Stimulated activated memory B cell treated with anti-CD40 and anti-IgM and Interleukin-4, amounts not matched to agents 10 μg/mL and 1 μg/mL and 100 μg/mL, for 72 hours (primary cell): ENCODE results near the gene AGBL4.

ENCODE experiments used
- ATAC-seq: fragments of 150-1000 bp; cut with Tn5 transposase; 2 replicates; pipeline ENCODE4 v1.10.0; 2021
- H3K27ac Mint-ChIP-seq: one replicate; pipeline ENCODE4 v1.8.0; 2022; ENCODE audit warnings: mild to moderate bottlenecking, mixed read lengths
- H3K27me3 Mint-ChIP-seq: one replicate; pipeline ENCODE4 v1.8.0; 2022; ENCODE audit warnings: mixed read lengths
- H3K36me3 Mint-ChIP-seq: one replicate; pipeline ENCODE4 v1.8.0; 2022; ENCODE audit warnings: mixed read lengths
- H3K4me1 Mint-ChIP-seq: one replicate; pipeline ENCODE4 v1.8.0; 2022; ENCODE audit warnings: mixed read lengths
- H3K4me3 Mint-ChIP-seq: one replicate; pipeline ENCODE4 v1.8.0; 2022; ENCODE audit warnings: mild to moderate bottlenecking, moderate library complexity, mixed read lengths
- H3K9me3 Mint-ChIP-seq: one replicate; pipeline ENCODE4 v1.8.0; 2022; ENCODE audit warnings: mixed read lengths

The AGBL4 gene

DNA sequence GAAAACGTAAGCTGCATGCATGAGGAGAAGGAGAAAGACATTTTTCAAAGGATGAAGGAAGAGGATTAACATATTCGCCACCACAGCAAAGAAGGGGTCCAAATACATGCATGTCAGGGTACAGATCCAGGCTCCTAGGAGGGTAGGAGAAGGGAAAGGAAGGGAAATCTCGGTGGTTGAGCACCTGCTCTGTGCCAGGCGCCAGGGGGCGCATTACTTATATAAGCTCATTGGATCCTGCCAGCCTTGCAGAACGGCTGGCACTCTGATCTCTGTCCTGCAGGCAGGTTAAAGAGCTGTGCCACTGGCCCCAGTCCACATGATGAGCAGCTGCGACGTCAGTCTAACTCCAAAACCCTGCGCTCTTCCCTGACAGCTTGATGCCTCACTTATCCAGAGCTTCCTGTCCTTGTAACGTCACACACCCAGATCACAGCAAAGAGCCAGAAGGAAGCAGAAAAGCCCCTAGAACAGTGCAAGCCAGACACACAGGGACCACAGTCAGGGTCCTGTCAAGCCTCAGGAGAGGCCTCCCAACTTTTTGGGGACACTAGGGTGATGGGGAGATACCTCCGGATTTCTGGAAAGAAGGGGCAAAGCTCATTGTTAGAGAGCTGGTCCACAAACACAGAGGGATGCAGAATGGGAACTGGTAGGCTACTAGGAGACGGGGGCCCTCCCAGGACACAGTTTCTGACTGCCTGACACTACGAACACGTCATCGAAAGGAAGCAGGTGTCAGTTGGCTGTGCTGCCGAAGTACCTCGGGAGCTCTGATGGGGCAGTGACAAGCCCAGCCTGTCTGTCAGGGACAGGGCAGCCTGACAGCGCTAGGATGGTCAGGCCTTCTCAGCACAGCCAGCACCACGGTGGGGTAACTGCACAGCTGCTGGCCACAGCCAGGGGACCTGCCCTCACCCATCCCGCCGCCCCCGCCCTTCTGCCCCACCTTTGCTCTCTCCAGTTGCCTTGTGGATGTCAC is 1346.2 kb downstream of the AGBL4 start:
- peak overlapping the region; percentile 52 for H3K4me3 Mint-ChIP-seq
- no peaks in the 10 kb centered on the region for H3K36me3 Mint-ChIP-seq
- peaks cover 41% of the 10 kb centered on the region for H3K27me3 Mint-ChIP-seq
- H3K27ac Mint-ChIP-seq = peak overlapping the region; percentile 73
- no peaks in the 10 kb centered on the region for H3K9me3 Mint-ChIP-seq
- H3K4me1 Mint-ChIP-seq = peaks cover 31% of the 10 kb centered on the region
- ATAC-seq = peak; percentile 74

DNA sequence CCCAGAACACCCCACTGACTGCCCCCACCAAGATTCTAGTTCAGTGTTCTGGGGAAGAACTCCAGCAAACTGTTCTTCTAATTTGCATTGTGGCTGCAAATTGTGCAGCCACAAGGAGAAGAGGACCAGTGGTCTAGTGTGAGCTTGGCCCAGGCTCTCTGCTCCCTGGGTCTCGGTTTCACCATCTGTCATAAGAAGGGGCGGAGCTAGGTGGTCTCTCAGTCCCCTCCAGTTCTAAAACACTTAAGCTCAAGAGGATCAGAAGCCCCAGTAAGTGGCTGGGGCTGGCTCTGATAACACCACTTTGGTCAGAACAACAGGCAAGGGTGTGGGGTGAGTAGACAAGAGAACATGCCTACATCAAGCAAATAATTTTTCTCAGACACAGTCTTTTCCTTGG is 1346.9 kb downstream of the AGBL4 start:
- no peaks in the 10 kb centered on the region for H3K9me3 Mint-ChIP-seq
- no peaks in the 10 kb centered on the region for H3K36me3 Mint-ChIP-seq
- no peak for ATAC-seq
- H3K4me1 Mint-ChIP-seq = peaks cover 31% of the 10 kb centered on the region
- no peak overlapping the region for H3K27ac Mint-ChIP-seq
- H3K27me3 Mint-ChIP-seq = peaks cover 41% of the 10 kb centered on the region
- H3K4me3 Mint-ChIP-seq = no peak overlapping the region

DNA sequence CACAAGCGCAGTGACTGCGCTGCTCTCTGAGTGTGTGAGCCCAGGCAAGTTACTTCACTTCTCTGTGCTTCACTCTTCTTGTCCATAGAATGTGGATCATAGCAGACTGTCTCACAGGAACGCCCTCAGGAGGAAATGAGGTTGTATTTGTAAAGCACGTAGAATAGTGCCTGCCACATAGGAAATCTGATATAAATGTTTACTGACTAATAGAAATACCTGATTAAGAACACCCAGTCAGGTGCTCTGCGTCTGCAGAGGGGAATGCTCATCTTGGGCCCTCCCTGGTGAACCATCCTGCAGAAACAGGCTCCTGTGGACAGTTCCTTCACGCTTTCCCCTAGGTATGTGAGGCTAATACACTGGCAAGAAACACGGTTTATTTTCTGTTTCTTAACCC is 1347.4 kb downstream of the AGBL4 start:
- Mint-ChIP-seq H3K4me1 (peaks cover 31% of the 10 kb centered on the region), H3K4me3 (no peak overlapping the region), H3K9me3 (no peaks in the 10 kb centered on the region), H3K36me3 (no peaks in the 10 kb centered on the region), H3K27me3 (peaks cover 41% of the 10 kb centered on the region), H3K27ac (no peak overlapping the region)
- ATAC-seq = no peak

DNA sequence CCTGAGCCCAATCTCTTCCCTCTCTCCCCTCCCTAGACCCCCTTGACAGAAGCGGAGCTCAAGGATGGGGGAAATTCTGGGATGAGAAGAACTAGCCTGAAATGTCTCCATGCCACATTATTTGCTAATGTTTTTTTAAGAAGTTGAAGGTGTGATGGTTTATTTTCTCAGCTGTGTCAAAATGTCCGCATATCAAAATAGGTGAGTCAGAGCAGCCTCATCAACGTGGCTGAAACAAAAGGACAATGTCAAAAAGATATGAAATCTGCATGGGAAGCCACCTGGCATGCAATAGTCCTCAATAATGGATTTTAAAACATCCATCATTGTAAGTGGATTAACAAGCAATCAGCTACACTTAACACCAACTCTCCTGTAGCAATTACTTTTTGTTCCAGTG is 1348.5 kb downstream of the AGBL4 start:
- no peak overlapping the region for H3K4me3 Mint-ChIP-seq
- peaks cover 41% of the 10 kb centered on the region for H3K27me3 Mint-ChIP-seq
- H3K9me3 Mint-ChIP-seq = no peaks in the 10 kb centered on the region
- no peaks in the 10 kb centered on the region for H3K36me3 Mint-ChIP-seq
- no peak overlapping the region for H3K27ac Mint-ChIP-seq
- H3K4me1 Mint-ChIP-seq = peaks cover 27% of the 10 kb centered on the region
- ATAC-seq = no peak

DNA sequence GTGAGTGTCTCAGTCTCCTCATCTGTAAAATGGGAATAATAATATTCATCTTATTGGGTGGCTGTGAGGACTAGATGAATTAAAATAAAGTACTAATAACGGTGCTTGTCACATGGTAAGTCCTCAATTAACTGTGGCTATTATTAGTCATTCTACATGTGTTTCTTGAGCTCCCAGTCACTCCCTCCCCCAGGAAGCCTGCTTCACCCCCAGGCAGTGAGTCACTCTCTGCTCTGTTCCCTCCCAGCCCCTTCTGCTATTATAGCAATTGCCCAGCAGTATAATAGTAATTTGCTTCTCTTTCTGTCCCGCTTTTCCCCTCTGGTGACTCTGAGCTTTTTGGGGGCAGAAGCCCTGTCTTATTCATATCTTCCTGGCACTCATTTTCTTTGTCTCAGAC is 1349.1 kb downstream of the AGBL4 start:
- Mint-ChIP-seq H3K9me3 (no peaks in the 10 kb centered on the region), H3K4me1 (peaks cover 27% of the 10 kb centered on the region), H3K27me3 (peaks cover 41% of the 10 kb centered on the region), H3K4me3 (no peak overlapping the region), H3K27ac (no peak overlapping the region), H3K36me3 (no peaks in the 10 kb centered on the region)
- no peak for ATAC-seq

DNA sequence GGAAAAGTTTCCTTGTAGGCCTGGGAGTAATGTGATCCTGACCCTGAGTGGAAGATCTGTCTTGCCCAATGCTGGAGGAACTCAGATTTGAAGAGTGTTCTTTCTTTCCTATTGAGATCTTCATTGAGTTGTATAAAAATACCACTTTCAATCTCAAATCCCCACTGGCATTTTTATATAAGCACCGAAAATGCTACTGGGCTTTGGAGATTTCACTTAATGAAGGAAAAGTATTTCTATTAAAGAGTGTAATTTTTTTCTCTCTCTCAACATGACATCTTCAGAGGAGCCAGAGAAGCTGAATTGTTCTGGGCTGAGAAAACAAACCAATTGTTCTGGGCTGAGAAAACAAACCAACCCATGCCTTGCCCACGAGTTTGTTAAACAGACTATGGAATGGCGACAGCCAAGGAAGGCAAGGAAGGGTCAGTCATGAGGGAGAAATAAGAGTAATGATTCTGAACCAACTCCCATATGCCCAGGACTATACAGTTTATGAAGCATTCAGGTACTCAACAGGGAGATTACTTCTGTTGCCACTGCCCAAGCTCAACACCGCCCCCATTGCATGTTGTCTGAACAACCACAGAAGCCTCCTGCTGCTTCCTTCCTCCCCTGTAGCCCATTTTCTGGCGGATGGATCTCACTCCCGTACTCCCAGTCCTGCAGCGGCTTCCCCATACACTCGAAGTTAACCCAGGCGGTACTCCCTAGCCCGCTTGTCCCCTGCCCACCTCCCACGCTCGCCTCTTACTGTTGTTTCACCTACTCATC is 1350.2 kb downstream of the AGBL4 start:
- Mint-ChIP-seq H3K27ac (no peak overlapping the region), H3K4me3 (no peak overlapping the region), H3K9me3 (no peaks in the 10 kb centered on the region), H3K36me3 (no peaks in the 10 kb centered on the region), H3K4me1 (peaks cover 22% of the 10 kb centered on the region), H3K27me3 (peaks cover 39% of the 10 kb centered on the region)
- ATAC-seq = no peak

DNA sequence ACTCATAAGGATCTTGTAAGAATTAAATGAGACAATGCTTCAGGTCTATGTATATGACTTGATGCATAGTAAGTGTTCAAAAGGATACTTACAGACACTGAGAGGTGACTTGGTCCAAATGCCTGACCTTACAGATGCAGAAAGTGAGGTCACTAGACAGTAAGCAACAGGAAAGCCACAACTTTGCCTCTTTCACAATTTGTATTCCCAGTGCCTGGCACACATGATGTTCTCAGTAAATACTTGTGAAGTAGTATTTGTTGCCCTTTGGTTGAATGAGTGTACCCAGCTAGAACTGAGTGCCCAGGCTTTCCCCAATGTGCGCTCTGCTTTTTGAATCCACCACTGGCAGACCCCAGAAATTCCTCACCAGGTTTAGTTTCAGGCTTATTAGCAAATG is 1352.2 kb downstream of the AGBL4 start:
- Mint-ChIP-seq H3K36me3 (no peaks in the 10 kb centered on the region), H3K9me3 (no peaks in the 10 kb centered on the region), H3K27ac (no peak overlapping the region), H3K4me3 (no peak overlapping the region), H3K4me1 (peaks cover 7% of the 10 kb centered on the region), H3K27me3 (peaks cover 20% of the 10 kb centered on the region)
- ATAC-seq = no peak

DNA sequence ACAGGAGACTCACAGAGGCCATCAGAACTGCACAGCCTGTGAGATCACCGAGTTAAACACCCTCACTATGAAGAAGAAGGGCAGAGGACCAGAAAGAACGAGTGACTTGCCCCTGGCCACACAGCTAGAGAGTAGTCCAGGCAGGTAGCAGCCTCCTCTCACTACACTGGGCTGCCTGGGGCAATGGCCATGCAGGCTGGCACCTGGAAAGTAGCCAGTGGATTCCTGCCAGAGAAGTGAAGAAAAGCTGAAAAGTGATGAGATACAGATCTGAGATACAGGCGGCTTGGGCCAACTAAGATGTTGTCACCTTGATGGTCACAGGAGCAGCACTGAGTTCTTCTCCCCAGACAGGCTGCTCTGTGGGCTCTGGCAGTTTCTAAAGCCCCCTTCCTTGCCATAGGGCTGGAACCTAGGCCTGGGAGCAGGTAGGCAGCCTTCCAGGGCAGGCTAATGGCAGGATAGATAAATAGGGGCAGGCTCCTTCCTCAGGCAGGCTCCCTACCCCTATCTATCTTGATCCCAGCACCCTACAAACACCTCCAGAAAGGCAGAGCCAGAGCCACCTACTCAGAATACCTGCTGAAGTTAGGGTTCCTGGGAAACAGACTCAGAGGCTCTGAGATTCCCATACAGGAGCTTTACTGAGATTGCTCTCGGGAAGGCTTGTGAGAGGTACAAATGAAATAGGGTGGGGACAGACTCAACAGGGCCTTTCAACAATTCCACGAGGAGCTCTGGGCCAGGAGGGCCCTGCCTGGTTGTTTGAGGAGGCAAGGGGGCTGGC is 1353.3 kb downstream of the AGBL4 start:
- H3K4me3 Mint-ChIP-seq = no peak overlapping the region
- H3K27ac Mint-ChIP-seq = no peak overlapping the region
- no peaks in the 10 kb centered on the region for H3K9me3 Mint-ChIP-seq
- peaks cover 19% of the 10 kb centered on the region for H3K27me3 Mint-ChIP-seq
- ATAC-seq = no peak
- H3K4me1 Mint-ChIP-seq = peaks cover 5% of the 10 kb centered on the region
- H3K36me3 Mint-ChIP-seq = no peaks in the 10 kb centered on the region

DNA sequence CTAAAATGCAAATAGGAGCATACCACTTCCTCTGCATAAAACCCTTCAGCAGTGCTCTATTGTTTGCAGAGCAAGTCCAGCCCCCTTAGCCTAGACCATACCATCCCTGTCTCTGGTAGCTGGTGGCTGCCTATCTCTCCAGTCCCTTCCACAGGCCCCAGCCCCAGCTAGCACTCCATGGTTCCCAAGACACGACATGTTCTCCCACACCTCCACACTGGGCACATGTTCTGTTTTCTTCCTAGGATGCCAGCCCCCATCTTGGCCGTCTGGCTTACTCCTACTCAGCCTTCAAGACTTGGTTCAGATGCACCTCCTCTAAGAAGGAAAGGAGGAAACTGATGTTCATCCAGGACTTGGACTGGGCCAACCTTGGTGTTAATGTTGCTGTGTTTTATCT is 1355.4 kb downstream of the AGBL4 start:
- Mint-ChIP-seq H3K27me3 (no peaks in the 10 kb centered on the region), H3K9me3 (no peaks in the 10 kb centered on the region), H3K27ac (no peak overlapping the region), H3K4me1 (peaks cover 5% of the 10 kb centered on the region), H3K36me3 (no peaks in the 10 kb centered on the region), H3K4me3 (no peak overlapping the region)
- no peak for ATAC-seq

DNA sequence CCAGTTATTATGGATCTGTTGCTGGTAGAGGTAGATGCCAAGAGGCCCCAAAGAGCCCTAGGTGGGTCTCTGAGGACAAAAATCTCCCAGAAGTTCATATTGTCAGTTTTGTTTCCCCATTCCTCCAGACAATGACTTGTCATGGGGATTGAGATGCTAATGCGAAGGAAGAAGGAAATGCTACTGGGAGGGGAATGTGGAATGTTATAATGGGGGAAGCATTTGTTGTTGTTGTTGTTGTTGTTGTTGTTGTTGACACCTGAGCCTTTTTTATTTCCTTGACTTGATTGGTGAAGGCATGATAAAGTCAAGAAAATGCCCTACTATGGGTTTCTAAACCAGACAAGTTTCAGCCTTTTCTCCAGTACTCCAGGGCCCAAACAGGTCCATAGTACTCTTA is 1356.0 kb downstream of the AGBL4 start:
- Mint-ChIP-seq H3K27ac (no peak overlapping the region), H3K9me3 (no peaks in the 10 kb centered on the region), H3K36me3 (no peaks in the 10 kb centered on the region), H3K27me3 (no peaks in the 10 kb centered on the region), H3K4me3 (no peak overlapping the region), H3K4me1 (peaks cover 5% of the 10 kb centered on the region)
- ATAC-seq = no peak

DNA sequence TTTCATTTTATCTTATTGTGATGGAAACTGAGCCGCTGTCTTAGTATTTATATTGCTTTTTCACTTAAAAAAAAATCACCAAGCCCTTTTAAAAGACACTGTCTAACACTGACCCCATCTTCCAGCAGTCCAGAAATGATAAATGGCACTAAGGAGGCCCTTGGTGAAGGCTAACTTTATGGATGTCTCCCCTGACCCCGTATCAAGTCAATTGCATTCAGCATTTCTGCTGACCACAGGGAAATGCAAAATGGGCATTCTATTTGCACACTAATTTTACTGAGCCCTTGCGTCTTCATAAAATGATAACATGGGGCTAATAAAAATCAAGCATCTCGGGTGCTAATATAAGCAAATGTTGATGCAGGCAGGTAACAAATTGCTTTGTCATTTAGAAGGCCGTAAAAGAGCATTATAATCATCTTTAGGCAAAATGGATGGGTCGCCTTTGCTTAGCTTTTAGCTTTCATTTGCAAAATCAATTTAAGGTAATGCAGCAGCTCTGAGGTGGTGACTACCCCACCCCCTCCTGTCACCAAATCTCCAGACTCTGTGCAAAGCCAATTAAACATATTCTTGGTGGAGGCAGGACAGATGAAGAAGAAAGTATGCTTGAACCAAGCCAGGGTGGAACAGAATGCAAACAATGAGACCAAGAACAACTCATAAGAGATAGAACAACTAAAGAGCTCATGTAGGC is 1357.9 kb downstream of the AGBL4 start:
- Mint-ChIP-seq H3K27ac (no peak overlapping the region), H3K9me3 (no peaks in the 10 kb centered on the region)
- no peak for ATAC-seq

DNA sequence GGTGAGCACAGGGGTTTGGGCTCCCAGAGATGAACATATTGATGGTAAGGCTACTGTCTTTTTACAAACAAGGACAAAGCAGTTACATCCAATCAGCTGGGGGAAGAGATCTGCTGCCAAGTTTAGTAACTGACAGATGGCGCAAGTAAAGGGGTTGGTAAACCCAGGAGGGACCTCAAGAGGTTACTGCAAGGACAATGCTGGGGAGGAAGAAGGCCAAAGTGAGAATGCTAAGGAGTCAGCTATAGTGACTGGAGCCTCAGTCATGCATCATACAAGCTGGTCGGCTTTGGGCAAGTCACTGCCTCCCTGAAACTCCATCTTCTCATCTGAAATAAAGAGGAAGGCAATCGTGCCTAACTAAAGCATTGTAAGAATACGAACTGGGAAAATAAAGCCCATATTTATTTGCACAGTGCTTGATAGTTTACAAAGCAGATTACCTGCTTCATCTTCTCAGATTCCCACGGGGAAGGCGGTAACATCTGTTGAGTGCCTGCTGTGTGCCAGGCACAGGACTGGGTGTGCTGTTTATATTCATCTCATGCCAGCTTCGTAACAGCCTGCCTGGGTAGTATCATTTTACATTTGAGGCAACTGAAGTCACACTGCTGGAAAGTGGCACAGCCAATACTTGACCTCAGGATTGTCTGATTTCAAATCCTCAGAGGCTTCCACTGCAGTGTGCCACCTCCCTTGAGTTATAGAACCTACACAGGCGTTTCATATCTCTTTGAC is 1361.9 kb downstream of the AGBL4 start:
- no peaks in the 10 kb centered on the region for H3K27me3 Mint-ChIP-seq
- H3K4me3 Mint-ChIP-seq = no peak overlapping the region
- H3K27ac Mint-ChIP-seq = no peak overlapping the region
- no peaks in the 10 kb centered on the region for H3K9me3 Mint-ChIP-seq
- peaks cover 14% of the 10 kb centered on the region for H3K4me1 Mint-ChIP-seq
- ATAC-seq = no peak
- no peaks in the 10 kb centered on the region for H3K36me3 Mint-ChIP-seq

More for the DNA sequence above, 1357.9 kb downstream of the AGBL4 start:
- Mint-ChIP-seq H3K4me3 (no peak overlapping the region), H3K36me3 (no peaks in the 10 kb centered on the region), H3K4me1 (peaks cover 5% of the 10 kb centered on the region), H3K27me3 (no peaks in the 10 kb centered on the region)

DNA sequence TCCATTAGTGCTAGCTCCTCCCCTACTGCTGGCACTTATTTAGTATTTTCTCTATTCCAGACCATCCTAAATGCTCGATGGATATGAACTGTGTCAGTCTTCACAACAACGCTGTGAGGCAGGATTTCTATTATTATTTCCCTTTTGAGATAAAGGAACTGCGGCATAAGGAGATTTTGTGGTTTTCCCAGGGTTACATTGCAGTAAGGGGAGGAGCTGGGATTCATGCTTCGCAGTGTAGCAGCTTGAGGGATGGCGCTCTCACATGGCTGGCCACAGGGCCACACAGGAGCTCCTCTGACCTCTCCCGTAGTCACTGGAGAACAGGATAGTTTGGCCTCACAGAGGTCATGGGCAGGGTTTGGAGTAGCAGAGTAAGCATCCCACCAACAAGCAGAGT is 1364.0 kb downstream of the AGBL4 start:
- Mint-ChIP-seq H3K27ac (no peak overlapping the region), H3K9me3 (no peaks in the 10 kb centered on the region), H3K4me3 (no peak overlapping the region), H3K36me3 (no peaks in the 10 kb centered on the region), H3K4me1 (peaks cover 14% of the 10 kb centered on the region), H3K27me3 (peaks cover 6% of the 10 kb centered on the region)
- no peak for ATAC-seq

DNA sequence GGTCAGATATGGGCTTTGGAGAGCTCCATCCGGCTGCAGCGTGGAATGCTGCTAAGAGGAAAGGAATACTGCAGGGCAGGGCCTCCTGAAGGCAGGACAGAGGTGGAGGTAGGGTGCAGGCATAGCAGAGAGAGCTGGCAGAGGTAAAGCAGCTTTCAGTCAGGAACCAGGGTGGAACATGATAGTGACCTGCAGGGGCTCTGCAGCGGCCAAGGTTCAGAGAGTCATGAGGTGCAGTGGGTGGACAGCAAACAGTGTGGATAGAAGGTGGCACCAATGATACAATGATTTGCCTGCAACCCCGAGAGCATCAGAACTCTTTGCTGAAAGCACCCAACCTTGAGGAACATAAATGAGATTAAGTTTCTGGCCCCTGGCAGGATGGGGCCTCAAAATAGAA is 1366.3 kb downstream of the AGBL4 start:
- no peak for ATAC-seq
- peaks cover 14% of the 10 kb centered on the region for H3K4me1 Mint-ChIP-seq
- no peak overlapping the region for H3K27ac Mint-ChIP-seq
- H3K27me3 Mint-ChIP-seq = peaks cover 6% of the 10 kb centered on the region
- no peak overlapping the region for H3K4me3 Mint-ChIP-seq
- H3K9me3 Mint-ChIP-seq = no peaks in the 10 kb centered on the region
- no peaks in the 10 kb centered on the region for H3K36me3 Mint-ChIP-seq
